KMS-11 (cell line): ENCODE data around the gene TPM2.

Experiments used
- H2AFZ ChIP-seq: fragments of 200-600 bp; sonication (generic); 2 replicates; pipeline ENCODE4 v1.6.1; 2016; ENCODE audit warnings: antibody characterized with exemption, mixed run types, low read depth
- H3K27ac ChIP-seq: fragments of 200-600 bp; sonication (generic); 2 replicates; pipeline ENCODE4 v1.6.1; 2016; ENCODE audit warnings: mild to moderate bottlenecking, mixed run types
- H3K27me3 ChIP-seq: fragments of 200-600 bp; sonication (generic); 2 replicates; pipeline ENCODE4 v1.6.1; 2017; ENCODE audit warnings: mild to moderate bottlenecking, low read depth, mixed run types, moderate library complexity; ENCODE audit not compliant: insufficient read depth
- H3K36me3 ChIP-seq: fragments of 200-600 bp; sonication (generic); 2 replicates; pipeline ENCODE4 v1.6.1; 2017; ENCODE audit warnings: mild to moderate bottlenecking, mixed run types; ENCODE audit not compliant: insufficient read depth
- H3K4me1 ChIP-seq: fragments of 200-600 bp; sonication (generic); 2 replicates; pipeline ENCODE4 v1.6.1; 2016; ENCODE audit warnings: mild to moderate bottlenecking, low read depth, mixed run types; ENCODE audit not compliant: poor library complexity, severe bottlenecking
- H3K4me2 ChIP-seq: fragments of 200-600 bp; sonication (generic); 2 replicates; pipeline ENCODE4 v1.7.0; 2016; ENCODE audit warnings: mild to moderate bottlenecking, mixed run types
- H3K4me3 ChIP-seq: fragments of 200-600 bp; sonication (generic); IDR thresholded peaks from 2 replicates; pipeline ENCODE4 v1.6.1; 2017; ENCODE audit warnings: low read depth, low read length, mixed read lengths; ENCODE audit not compliant: insufficient read depth
- H3K79me2 ChIP-seq: fragments of 200-600 bp; sonication (generic); 2 replicates; pipeline ENCODE4 v1.6.1; 2016; ENCODE audit warnings: low read depth, mixed run types; ENCODE audit not compliant: insufficient read depth
- H3K9ac ChIP-seq: fragments of 200-600 bp; sonication (generic); 2 replicates; pipeline ENCODE4 v1.6.1; 2016; ENCODE audit warnings: mild to moderate bottlenecking, mixed run types
- H4K20me1 ChIP-seq: fragments of 200-600 bp; sonication (generic); 2 replicates; pipeline ENCODE4 v1.6.1; 2016; ENCODE audit warnings: mild to moderate bottlenecking, mixed run types; ENCODE audit not compliant: insufficient read depth
- TF ChIP-seq, protein P1 (sequence below): fragments of 200-600 bp; sonication (generic); conservative IDR thresholded peaks from 2 replicates; pipeline ENCODE4 v1.6.1; 2017; ENCODE audit warnings: low read depth, mild to moderate bottlenecking, antibody characterized with exemption, low read length, moderate library complexity, mixed read lengths

The TPM2 gene

DNA sequence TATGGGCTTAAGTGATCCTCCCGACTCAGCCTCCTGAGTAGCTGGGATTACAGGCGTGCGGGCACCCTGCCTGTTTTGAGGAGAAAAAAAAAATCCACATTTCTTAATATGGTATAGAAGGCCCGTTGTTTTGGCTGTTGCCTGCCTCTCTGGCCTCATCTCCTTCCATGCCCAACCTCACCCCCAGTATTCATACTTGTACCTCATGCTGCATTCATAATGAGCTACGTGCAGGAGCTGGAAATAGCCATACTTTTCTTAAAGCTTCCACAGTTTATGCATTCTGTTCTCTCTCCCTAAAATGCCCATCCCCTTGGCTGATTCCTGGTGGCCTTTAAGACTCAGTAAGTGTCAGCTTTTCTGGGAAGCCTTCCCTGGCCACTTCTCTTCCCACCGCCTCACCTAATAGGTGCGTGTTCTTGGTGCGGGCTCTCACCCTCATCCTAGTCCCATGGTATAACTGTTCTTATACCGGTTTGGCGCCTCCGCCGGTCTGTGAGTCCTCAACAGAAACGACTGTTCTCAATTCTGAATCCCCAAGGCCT lies 2.1 kb upstream of the TPM2 start:
- H3K4me2 ChIP-seq, result no peak overlapping the region
- H3K9ac ChIP-seq, result no peak overlapping the region
- H3K4me1 ChIP-seq, result no peaks in the 10 kb centered on the region
- H3K27ac ChIP-seq, result no peak overlapping the region
- no peaks in the 10 kb centered on the region for H4K20me1 ChIP-seq
- no peak overlapping the region for H3K4me3 ChIP-seq
- H3K79me2 ChIP-seq, result no peaks in the 10 kb centered on the region
- H3K27me3 ChIP-seq, result no peaks in the 10 kb centered on the region
- no peak overlapping the region for H2AFZ ChIP-seq
- TF ChIP-seq, protein P1, sequence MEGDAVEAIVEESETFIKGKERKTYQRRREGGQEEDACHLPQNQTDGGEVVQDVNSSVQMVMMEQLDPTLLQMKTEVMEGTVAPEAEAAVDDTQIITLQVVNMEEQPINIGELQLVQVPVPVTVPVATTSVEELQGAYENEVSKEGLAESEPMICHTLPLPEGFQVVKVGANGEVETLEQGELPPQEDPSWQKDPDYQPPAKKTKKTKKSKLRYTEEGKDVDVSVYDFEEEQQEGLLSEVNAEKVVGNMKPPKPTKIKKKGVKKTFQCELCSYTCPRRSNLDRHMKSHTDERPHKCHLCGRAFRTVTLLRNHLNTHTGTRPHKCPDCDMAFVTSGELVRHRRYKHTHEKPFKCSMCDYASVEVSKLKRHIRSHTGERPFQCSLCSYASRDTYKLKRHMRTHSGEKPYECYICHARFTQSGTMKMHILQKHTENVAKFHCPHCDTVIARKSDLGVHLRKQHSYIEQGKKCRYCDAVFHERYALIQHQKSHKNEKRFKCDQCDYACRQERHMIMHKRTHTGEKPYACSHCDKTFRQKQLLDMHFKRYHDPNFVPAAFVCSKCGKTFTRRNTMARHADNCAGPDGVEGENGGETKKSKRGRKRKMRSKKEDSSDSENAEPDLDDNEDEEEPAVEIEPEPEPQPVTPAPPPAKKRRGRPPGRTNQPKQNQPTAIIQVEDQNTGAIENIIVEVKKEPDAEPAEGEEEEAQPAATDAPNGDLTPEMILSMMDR, result no peak
- no peaks in the 10 kb centered on the region for H3K36me3 ChIP-seq

DNA sequence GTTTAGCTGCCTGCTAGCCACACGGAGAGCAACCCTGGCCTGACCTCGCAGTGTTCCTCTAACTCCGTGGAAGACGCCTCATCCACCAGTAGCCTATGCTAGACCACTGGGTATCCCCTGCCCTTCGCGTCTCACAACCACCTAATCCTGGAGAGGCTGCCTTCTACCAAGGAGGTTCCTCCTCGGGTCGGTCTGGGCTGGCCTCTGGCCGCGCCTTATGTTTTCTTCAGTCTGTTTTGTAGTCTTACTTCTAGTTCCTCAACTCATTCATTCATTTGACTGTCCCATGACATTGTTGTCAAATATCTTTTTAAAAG lies 1.6 kb upstream of the TPM2 start:
- no peaks in the 10 kb centered on the region for H3K27me3 ChIP-seq
- no peaks in the 10 kb centered on the region for H3K4me1 ChIP-seq
- no peaks in the 10 kb centered on the region for H4K20me1 ChIP-seq
- no peaks in the 10 kb centered on the region for H3K79me2 ChIP-seq
- no peak overlapping the region for H3K4me2 ChIP-seq
- H3K27ac ChIP-seq, result no peak overlapping the region
- TF ChIP-seq, protein P1, result no peak
- H3K4me3 ChIP-seq, result no peak overlapping the region
- no peak overlapping the region for H3K9ac ChIP-seq
- H3K36me3 ChIP-seq, result no peaks in the 10 kb centered on the region
- H2AFZ ChIP-seq, result peak overlapping the region; percentile 81; the same call in 1 of the 2 replicates

DNA sequence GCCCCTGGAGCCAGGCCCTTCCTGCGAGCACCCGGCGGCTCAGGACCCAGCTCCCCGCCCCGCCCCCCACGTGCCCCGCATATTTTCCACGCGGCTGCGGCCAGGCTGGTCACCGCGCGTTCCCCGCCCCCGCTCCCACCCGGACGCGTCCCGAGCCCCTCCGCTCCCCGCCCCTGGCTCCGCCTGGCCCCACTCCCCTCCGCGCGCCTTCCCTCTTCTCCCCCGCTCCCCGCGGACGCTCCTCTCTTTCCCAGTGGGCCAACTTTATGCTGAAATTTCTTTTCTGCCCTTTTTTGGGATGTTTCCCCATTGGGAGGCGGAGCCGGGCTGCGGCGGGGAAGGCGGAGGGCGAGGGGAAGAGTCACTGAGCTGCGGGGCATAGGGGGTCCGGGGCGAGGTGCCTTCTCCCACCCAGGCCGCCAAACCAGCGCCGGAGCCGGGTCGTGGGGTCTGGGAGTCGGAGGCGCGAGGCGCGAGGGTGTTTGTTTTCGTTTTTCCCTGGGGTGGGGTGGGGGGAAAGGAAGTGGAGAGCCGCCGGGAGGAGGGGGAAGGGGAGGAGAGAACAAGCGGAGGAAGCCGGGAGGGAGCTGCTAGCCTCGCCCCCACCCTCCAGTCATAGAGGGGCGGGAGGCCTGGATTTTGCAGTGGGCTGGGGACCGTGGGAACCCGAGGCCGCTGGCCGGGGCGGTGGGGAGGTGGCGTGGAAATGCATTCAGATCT lies 1.0 kb upstream of the TPM2 start:
- TF ChIP-seq, protein P1, result no peak
- Histone ChIP-seq H3K4me2 (peak overlapping the region; percentile 76), H3K27ac (no peak overlapping the region), H3K4me1 (no peaks in the 10 kb centered on the region), H3K79me2 (no peaks in the 10 kb centered on the region), H3K4me3 (no peak overlapping the region), H3K27me3 (no peaks in the 10 kb centered on the region), H4K20me1 (no peaks in the 10 kb centered on the region), H2AFZ (peak overlapping the region; percentile 81), H3K9ac (peak overlapping the region; percentile 61), H3K36me3 (no peaks in the 10 kb centered on the region)

DNA sequence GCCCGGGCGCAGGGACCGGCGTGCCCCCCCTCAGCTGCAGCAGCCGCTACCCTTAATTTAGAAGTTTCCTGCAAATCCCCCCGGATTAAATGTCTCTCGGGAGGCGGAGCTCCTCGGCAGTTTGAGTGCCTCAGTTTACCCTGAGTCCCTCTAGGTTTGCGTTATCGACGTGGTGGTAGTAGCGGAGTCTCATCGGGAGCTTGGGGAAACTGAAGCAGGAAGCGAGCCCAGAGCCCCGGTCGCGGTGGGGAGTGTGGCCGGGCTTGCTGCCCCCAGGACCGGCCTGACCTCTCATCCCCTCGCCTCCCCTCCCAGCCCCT lies 529 bp upstream of the TPM2 start:
- Histone ChIP-seq H4K20me1 (no peaks in the 10 kb centered on the region), H2AFZ (peak overlapping the region; percentile 81; the same call in 1 of the 2 replicates), H3K27me3 (no peaks in the 10 kb centered on the region), H3K79me2 (no peaks in the 10 kb centered on the region), H3K4me2 (peak overlapping the region; percentile 48), H3K4me1 (no peaks in the 10 kb centered on the region), H3K4me3 (no peak overlapping the region), H3K36me3 (no peaks in the 10 kb centered on the region), H3K27ac (no peak overlapping the region), H3K9ac (peak overlapping the region; percentile 61; the same call in 1 of the 2 replicates)
- TF ChIP-seq, protein P1, result no peak
